Tibial nerve (tissue), 4 donors: ENCODE data around the gene TTLL3.

Experiments
- CTCF ChIP-seq, 5 experiments: fragments of 200-600 bp in 3 of 5; fragments of 450-650 bp in 2 of 5; sonication (generic) in 3 of 5; IDR thresholded peaks; one replicate each; pipeline ENCODE4 v1.5.1; 2016 to 2019; ENCODE audit warnings: antibody characterized with exemption in 5 of 5, mild to moderate bottlenecking in 3 of 5, moderate library complexity in 2 of 5
- EP300 ChIP-seq, 2 donors: sonication (generic); formaldehyde crosslinking; IDR thresholded peaks; one replicate each; pipeline ENCODE4 v1.6.1; 2017; ENCODE audit warnings: antibody characterized with exemption in 2 of 2, mild to moderate bottlenecking in 1 of 2

GRCh38 chr3:9855594-9855993, 45.5 kb downstream of the TTLL3 start:
- TF ChIP-seq CTCF (IDR thresholded peaks at IDR 0.05) (no peak), EP300 (IDR thresholded peaks at IDR 0.05) (no peak)
